ENCODE results near the gene ZFHX3.

ZFHX3 gene

GRCh38 chr16:72785171-72785570 is 262.8 kb downstream of the ZFHX3 start:
- no peak for DNase-seq

- DNase-seq: no peak
These were observed 264.1 kb downstream of the ZFHX3 start for GRCh38 chr16:72783716-72784318.

GRCh38 chr16:72769876-72770275 is 278.1 kb downstream of the ZFHX3 start:
- DNase-seq: no peak

- DNase-seq: no peak
These were observed 279.3 kb downstream of the ZFHX3 start for GRCh38 chr16:72768591-72768990.

- no peak for DNase-seq
These were observed 281.4 kb downstream of the ZFHX3 start for GRCh38 chr16:72766506-72766905.

GRCh38 chr16:72764015-72764654 is 283.8 kb downstream of the ZFHX3 start:
- DNase-seq: peak; percentile 58

GRCh38 chr16:72760581-72760980 is 287.3 kb downstream of the ZFHX3 start:
- no peak for DNase-seq

GRCh38 chr16:72753881-72754280 is 294.0 kb downstream of the ZFHX3 start:
- no peak for DNase-seq

- DNase-seq: no peak
These were observed 295.8 kb downstream of the ZFHX3 start for GRCh38 chr16:72752004-72752695.

- no peak for DNase-seq
These were observed 296.9 kb downstream of the ZFHX3 start for GRCh38 chr16:72751076-72751475.

- no peak for DNase-seq
These were observed 298.8 kb downstream of the ZFHX3 start for GRCh38 chr16:72749091-72749490.

- no peak for DNase-seq
These were observed 303.7 kb downstream of the ZFHX3 start for GRCh38 chr16:72744076-72744793.

GRCh38 chr16:72743011-72743761 is 304.7 kb downstream of the ZFHX3 start:
- DNase-seq: no peak

GRCh38 chr16:72740347-72740746 is 307.6 kb downstream of the ZFHX3 start:
- DNase-seq: no peak

- no peak for DNase-seq
These were observed 308.4 kb downstream of the ZFHX3 start for GRCh38 chr16:72739577-72739976.

- no peak for DNase-seq
These were observed 311.9 kb downstream of the ZFHX3 start for GRCh38 chr16:72736074-72736473.

All from NCI-H2227 treated with DMSO at 0.1 percent for 48 hours (cell line).